WTC11 (cell line): ENCODE measurements around the gene REPIN1. TPM values are rescaled to one million over a fixed set of nuclear protein-coding genes. Genes with fewer than 3 reads are reported as not detected.
A peak's percentile ranks its signal among the peaks of the same experiment; 100 is the strongest.

Source experiments
- ATAC-seq: fragments of 200-7000 bp; cut with Tn5 transposase; 2 replicates; pipeline ENCODE4 v1.10.0; 2021; ENCODE audit warnings: mild to moderate bottlenecking, moderate library complexity
- CTCF ChIA-PET: fragments of 300-600 bp; sonication (Branson Sonifier 250); formaldehyde crosslinking; loops from one replicate; lab custom pipeline; 2021; ENCODE audit warnings: antibody characterized with exemption; lab: Charles Lee
- POLR2A ChIA-PET: fragments of 350-600 bp; sonication (Branson Sonifier 250); formaldehyde crosslinking; loops from one replicate; lab custom pipeline; 2021; ENCODE audit warnings: antibody characterized with exemption; lab: Charles Lee
- DNase-seq: peaks from one replicate; pipeline ENCODE4 v3.0.0; 2021; ENCODE audit warnings: low spot score
- H3K27ac Mint-ChIP-seq: 2 replicates; pipeline ENCODE4 v1.8.0; 2021; ENCODE audit warnings: mixed read lengths
- H3K27me3 Mint-ChIP-seq: 2 replicates; pipeline ENCODE4 v1.8.0; 2021; ENCODE audit warnings: low read depth, mild to moderate bottlenecking, moderate library complexity, mixed read lengths
- H3K36me3 Mint-ChIP-seq: 2 replicates; pipeline ENCODE4 v1.8.0; 2021; ENCODE audit warnings: mixed read lengths
- H3K4me1 Mint-ChIP-seq: 2 replicates; pipeline ENCODE4 v1.8.0; 2022; ENCODE audit warnings: mixed read lengths
- H3K4me3 Mint-ChIP-seq: 2 replicates; pipeline ENCODE4 v1.8.0; 2021; ENCODE audit warnings: mild to moderate bottlenecking, moderate library complexity, mixed read lengths
- H3K9me3 Mint-ChIP-seq: 2 replicates; pipeline ENCODE4 v1.8.0; 2021; ENCODE audit warnings: mixed read lengths
- CREB1 ChIP-seq: sonication (generic); formaldehyde crosslinking; IDR thresholded peaks from 2 replicates; pipeline ENCODE4 v1.8.0; 2023; ENCODE audit warnings: mild to moderate bottlenecking, missing genetic modification reagents
- ELF4 ChIP-seq: sonication (generic); formaldehyde crosslinking; IDR thresholded peaks from 2 replicates; pipeline ENCODE4 v1.8.1; 2022; ENCODE audit warnings: low read depth, mild to moderate bottlenecking, moderate library complexity, missing genetic modification reagents
- ERG ChIP-seq: fragments of 250-450 bp; sonication (Bioruptor Pico); IDR thresholded peaks from 2 replicates; pipeline ENCODE4 v1.8.0; 2021; ENCODE audit warnings: mild to moderate bottlenecking
- FOXP1 ChIP-seq: sonication (generic); formaldehyde crosslinking; IDR thresholded peaks from 2 replicates; pipeline ENCODE4 v1.8.0; 2022; ENCODE audit warnings: missing genetic modification reagents, mild to moderate bottlenecking, moderate library complexity, borderline replicate concordance
- GABPB1 ChIP-seq: sonication (generic); formaldehyde crosslinking; IDR thresholded peaks from 2 replicates; pipeline ENCODE4 v1.8.1; 2023; ENCODE audit warnings: mild to moderate bottlenecking, missing genetic modification reagents
- HMGA2 ChIP-seq: fragments of 250-450 bp; sonication (Bioruptor Pico); IDR thresholded peaks from 2 replicates; pipeline ENCODE4 v1.4.0; 2021; ENCODE audit warnings: mild to moderate bottlenecking, moderate library complexity
- JAZF1 ChIP-seq: fragments of 250-450 bp; sonication (Bioruptor Pico); IDR thresholded peaks from 2 replicates; pipeline ENCODE4 v1.9.0; 2021; ENCODE audit warnings: moderate library complexity, mild to moderate bottlenecking, inconsistent platforms
- KAT7 ChIP-seq: sonication (generic); formaldehyde crosslinking; IDR thresholded peaks from 2 replicates; pipeline ENCODE4 v1.8.1; 2023; ENCODE audit warnings: missing genetic modification reagents, mild to moderate bottlenecking, borderline replicate concordance
- NR2C2 ChIP-seq: sonication (generic); formaldehyde crosslinking; IDR thresholded peaks from 2 replicates; pipeline ENCODE4 v1.8.0; 2022; ENCODE audit warnings: mild to moderate bottlenecking, missing genetic modification reagents
- NR3C1 ChIP-seq: sonication (generic); formaldehyde crosslinking; conservative IDR thresholded peaks from 2 replicates; pipeline ENCODE4 v1.8.1; 2023; ENCODE audit warnings: low read depth, mild to moderate bottlenecking, missing genetic modification reagents
- OVOL2 ChIP-seq: fragments of 250-450 bp; sonication (Bioruptor Pico); IDR thresholded peaks from 2 replicates; pipeline ENCODE4 v1.9.0; 2021; ENCODE audit warnings: mild to moderate bottlenecking, borderline replicate concordance
- RELA ChIP-seq: sonication (generic); formaldehyde crosslinking; IDR thresholded peaks from 2 replicates; pipeline ENCODE4 v1.8.1; 2022; ENCODE audit warnings: missing genetic modification reagents, mild to moderate bottlenecking, borderline replicate concordance
- TP53 ChIP-seq: sonication (generic); formaldehyde crosslinking; IDR thresholded peaks from 2 replicates; pipeline ENCODE4 v1.8.1; 2023; ENCODE audit warnings: mild to moderate bottlenecking, missing genetic modification reagents
- USF1 ChIP-seq: sonication (generic); formaldehyde crosslinking; IDR thresholded peaks from 2 replicates; pipeline ENCODE4 v1.8.0; 2022; ENCODE audit warnings: mild to moderate bottlenecking, missing genetic modification reagents
- USF2 ChIP-seq: sonication (generic); formaldehyde crosslinking; IDR thresholded peaks from 2 replicates; pipeline ENCODE4 v1.8.1; 2023; ENCODE audit warnings: mild to moderate bottlenecking, missing genetic modification reagents, moderate library complexity
- ZNF219 ChIP-seq: sonication (generic); formaldehyde crosslinking; IDR thresholded peaks from 2 replicates; pipeline ENCODE4 v1.8.0; 2023; ENCODE audit warnings: missing genetic modification reagents, mild to moderate bottlenecking, borderline replicate concordance
- ZNF263 ChIP-seq: sonication (generic); formaldehyde crosslinking; IDR thresholded peaks from 2 replicates; pipeline ENCODE4 v1.8.1; 2022; ENCODE audit warnings: low read depth, mild to moderate bottlenecking, moderate library complexity, missing genetic modification reagents
- ZNF416 ChIP-seq: fragments of 250-450 bp; sonication (Bioruptor Pico); IDR thresholded peaks from 2 replicates; pipeline ENCODE4 v1.9.0; 2021; ENCODE audit warnings: mild to moderate bottlenecking, inconsistent platforms
- ZNF532 ChIP-seq: fragments of 250-450 bp; sonication (Bioruptor Pico); IDR thresholded peaks from 2 replicates; pipeline ENCODE4 v1.9.0; 2021; ENCODE audit warnings: mild to moderate bottlenecking, borderline replicate concordance
- ZNF671 ChIP-seq: fragments of 250-450 bp; sonication (Bioruptor Pico); IDR thresholded peaks from 2 replicates; pipeline ENCODE4 v1.8.0; 2021; ENCODE audit warnings: mild to moderate bottlenecking
- total RNA-seq: library from RNA; stranded (reverse); gene quantifications from 3 replicates; pipeline ENCODE4 v1.2.3, GENCODE V29; 2021

REPIN1 gene
- total RNA-seq, 1 experiment from 2014 or later = 130 TPM

GRCh38 chr7:150365673-150366398 is 2.8 kb upstream of the REPIN1 start (continued):
- TF ChIP-seq GABPB1 (CRISPR knock-in tag) = no peak
- no peak for TF ChIP-seq USF1 (CRISPR knock-in tag)
- TF ChIP-seq USF2 (CRISPR knock-in tag) = no peak
- TF ChIP-seq ZNF263 = no peak
- TF ChIP-seq HMGA2 (CRISPR knock-in tag) = no peak
- no peak for TF ChIP-seq ZNF416
- TF ChIP-seq ELF4 = no peak

- DNase-seq = no peak
- Mint-ChIP-seq H3K27me3 (no peaks in the 10 kb centered on the region), H3K9me3 (no peaks in the 10 kb centered on the region), H3K4me3 (peak overlapping the region; percentile 78)
- TF ChIP-seq ZNF671 (no peak), NR2C2 (no peak), KAT7 (CRISPR knock-in tag) (no peak)
- TF ChIP-seq, all 79 proteins: peak for 0
- peaks cover 52% of the 10 kb centered on the region for H3K4me1 Mint-ChIP-seq
- peaks cover 8% of the 10 kb centered on the region for H3K36me3 Mint-ChIP-seq
- POLR2A ChIA-PET = interaction anchor here (0.6 to 2.5 kb wide), 5 partner anchors 10 to 51 kb away, joined by 5 to 29 read pairs (median 26); no protein-coding TSS in a partner anchor
- CTCF ChIA-PET = interaction anchor here (1.0 to 1.5 kb wide), 5 partner anchors 10 to 32 kb away, joined by 3 to 6 read pairs (median 3); partner anchors contain the start of gene RARRES2
- ATAC-seq = no peak
- peak overlapping the region; percentile 94 for H3K27ac Mint-ChIP-seq
These were observed 936 bp upstream of the REPIN1 start for GRCh38 chr7:150367677-150368095.

- H3K27me3 Mint-ChIP-seq = no peaks in the 10 kb centered on the region
- peaks cover 54% of the 10 kb centered on the region for H3K4me1 Mint-ChIP-seq
- H3K9me3 Mint-ChIP-seq = no peaks in the 10 kb centered on the region
- ATAC-seq (peak; percentile 68), DNase-seq (peak; percentile 83)
- H3K36me3 Mint-ChIP-seq = peaks cover 21% of the 10 kb centered on the region
- CTCF ChIA-PET = interaction anchor here (0.7 to 2.2 kb wide), 12 partner anchors 9 to 80 kb away, joined by 3 to 16 read pairs (median 4); partner anchors contain the start of gene RARRES2
- peak overlapping the region; percentile 99 for H3K27ac Mint-ChIP-seq
- POLR2A ChIA-PET = interaction anchor here (0.7 to 2.5 kb wide), 14 partner anchors 9 to 46 kb away, joined by 3 to 29 read pairs (median 4); partner anchors contain the start of genes ACTR3C and LRRC61
- peak overlapping the region; percentile 91 for H3K4me3 Mint-ChIP-seq
- TF ChIP-seq ZNF219 (CRISPR knock-in tag) = no peak
- TF ChIP-seq JAZF1 = no peak
- no peak for TF ChIP-seq CREB1 (CRISPR knock-in tag)
- no peak for TF ChIP-seq OVOL2
- no peak for TF ChIP-seq TP53 (CRISPR knock-in tag)
- TF ChIP-seq FOXP1 (CRISPR knock-in tag) = peak; percentile 56; the same call in 1 of the 2 replicates
- TF ChIP-seq NR2C2 = no peak
- no peak for TF ChIP-seq ZNF416
- TF ChIP-seq USF2 (CRISPR knock-in tag) = no peak
- TF ChIP-seq RELA (CRISPR knock-in tag) = 0 out of 2 replicates have a peak, but pooled peaks have one; percentile 54
- TF ChIP-seq ZNF532 = 0 out of 2 replicates have a peak, but pooled peaks have one; percentile 6
- no peak for TF ChIP-seq ERG (CRISPR knock-in tag)
- no peak for TF ChIP-seq NR3C1
These were observed 494 bp downstream of the REPIN1 start for GRCh38 chr7:150368884-150369747.
